Measurements from ENCODE around the gene RAB30. TPM values are rescaled to one million over a fixed set of nuclear protein-coding genes. Genes with fewer than 3 reads are reported as not detected.
A peak's percentile ranks its signal among the peaks of the same experiment; 100 is the strongest.

The RAB30 gene
- total and polyA plus RNA-seq, 7 experiments from 2014 or later = 7.4 to 50.2 (median 24.4) TPM

GRCh38 chr11:83033972-83034672 lies 37.6 kb downstream of the RAB30 start:
- Histone ChIP-seq H3K4me3 (ENCODE audit: low read length) (no peak overlapping the region), H3K4me1 (ENCODE audit: control insufficient read depth in 2 of 2, insufficient read depth in 2 of 2, low read length in 2 of 2) (peaks cover 0 to 17% of the 10 kb centered on the region in 2 donors), H3K36me3 (ENCODE audit: control insufficient read depth in 2 of 3, insufficient read depth in 3 of 3, low read length in 3 of 3) (peaks cover 0 to 3% (median 0%) of the 10 kb centered on the region in 3 experiments), H3K27me3 (ENCODE audit: control insufficient read depth in 2 of 2, insufficient read depth in 2 of 2, low read length in 2 of 2) (no peaks in the 10 kb centered on the region), H3K9me3 (ENCODE audit: control insufficient read depth in 2 of 3, low read length in 3 of 3) (no peaks in the 10 kb centered on the region), H3K27ac (ENCODE audit: low read depth, low read length) (no peak overlapping the region)
- no peak for ATAC-seq
- H3K27ac Mint-ChIP-seq = peak overlapping the region in 5 of 9 donors; percentile 2 to 53 (median 36)
- H3K4me1 Mint-ChIP-seq = peaks cover 18 to 55% (median 39%) of the 10 kb centered on the region in 7 donors
- ChIA-PET CTCF (interaction anchor here (0.6 to 1.4 kb wide), 5 partner anchors 15 to 216 kb away, joined by 3 to 4 read pairs (median 3); partner anchors contain the start of gene DDIAS), POLR2A (interaction anchor here (0.6 to 1.5 kb wide), 2 partner anchors 116 to 123 kb away, joined by 5 to 7 read pairs; partner anchors contain the start of gene PCF11)
- H3K4me3 Mint-ChIP-seq = peak overlapping the region in 1 of 10 donors; percentile 25
- no peak for DNase-seq
- peaks cover 5 to 36% (median 23%) of the 10 kb centered on the region in 5 donors for H3K36me3 Mint-ChIP-seq
- no peaks in the 10 kb centered on the region for H3K27me3 Mint-ChIP-seq
- intact Hi-C loops (cut with micrococcal nuclease) = no loop called here
- peaks cover 0 to 6% (median 0%) of the 10 kb centered on the region in 11 donors for H3K9me3 Mint-ChIP-seq

DNA sequence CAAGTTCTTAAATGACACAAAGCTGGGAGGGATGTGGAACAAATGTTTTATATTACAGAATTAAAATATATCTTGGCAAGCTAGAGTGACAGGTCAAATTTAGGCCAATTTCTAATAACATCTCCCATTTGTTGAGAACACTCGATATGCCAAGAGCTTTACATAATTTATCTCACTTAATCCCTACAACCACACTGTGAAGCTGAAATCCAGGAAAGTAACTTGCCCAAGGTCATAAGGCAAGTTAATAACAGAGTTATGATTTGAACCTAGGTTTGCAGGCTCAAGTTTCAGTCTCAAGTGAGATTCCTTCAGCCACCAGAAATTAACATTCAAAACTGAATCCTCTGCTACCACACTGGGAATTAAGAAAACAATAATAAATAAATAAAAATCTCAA lies 38.3 kb downstream of the RAB30 start:
- peaks cover 0 to 17% of the 10 kb centered on the region in 2 donors for H3K4me1 ChIP-seq (ENCODE audit: control insufficient read depth in 2 of 2, insufficient read depth in 2 of 2, low read length in 2 of 2)
- peaks cover 18 to 61% (median 47%) of the 10 kb centered on the region in 7 donors for H3K4me1 Mint-ChIP-seq

DNA sequence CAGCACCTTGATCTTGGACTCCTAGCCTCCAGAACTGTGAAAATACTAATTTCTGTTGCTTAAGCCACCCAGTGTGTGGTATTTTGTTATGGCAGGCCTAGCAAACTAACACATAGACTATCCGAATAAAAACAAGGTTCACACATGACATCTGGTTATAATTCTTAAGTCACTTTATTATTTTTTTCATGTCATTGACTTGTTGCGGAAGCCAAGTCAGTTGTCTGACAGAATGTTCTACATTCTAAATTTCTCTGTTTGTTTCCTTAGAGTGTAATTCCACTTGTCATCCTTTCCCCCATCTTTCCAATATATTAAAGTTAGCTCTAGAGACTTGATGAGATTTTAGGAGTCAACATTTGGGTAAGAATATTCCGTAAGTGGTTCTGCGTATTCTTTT lies 40.6 kb downstream of the RAB30 start:
- Histone ChIP-seq H3K36me3 (ENCODE audit: control insufficient read depth in 2 of 3, insufficient read depth in 3 of 3, low read length in 3 of 3) (peaks cover 0 to 3% (median 0%) of the 10 kb centered on the region in 3 experiments), H3K9me3 (ENCODE audit: control insufficient read depth in 2 of 3, low read length in 3 of 3) (no peaks in the 10 kb centered on the region), H3K4me3 (ENCODE audit: low read length) (no peak overlapping the region), H3K27ac (ENCODE audit: low read depth, low read length) (no peak overlapping the region), H3K27me3 (ENCODE audit: control insufficient read depth in 2 of 2, insufficient read depth in 2 of 2, low read length in 2 of 2) (no peaks in the 10 kb centered on the region), H3K4me1 (ENCODE audit: control insufficient read depth in 2 of 2, insufficient read depth in 2 of 2, low read length in 2 of 2) (peaks cover 0 to 15% of the 10 kb centered on the region in 2 donors)
- no peak overlapping the region for H3K4me3 Mint-ChIP-seq
- intact Hi-C loops (cut with micrococcal nuclease) = no loop called here
- no peak for ATAC-seq
- H3K27ac Mint-ChIP-seq = peak overlapping the region in 1 of 9 donors; percentile 36
- H3K27me3 Mint-ChIP-seq = no peaks in the 10 kb centered on the region
- peaks cover 18 to 60% (median 41%) of the 10 kb centered on the region in 7 donors for H3K4me1 Mint-ChIP-seq
- H3K36me3 Mint-ChIP-seq = peaks cover 0 to 33% (median 10%) of the 10 kb centered on the region in 5 donors
- ChIA-PET CTCF (no interaction called here), POLR2A (no interaction called here)
- DNase-seq = no peak
- H3K9me3 Mint-ChIP-seq = peaks cover 0 to 2% (median 0%) of the 10 kb centered on the region in 11 donors

More for the DNA sequence above, 38.3 kb downstream of the RAB30 start:
- peaks cover 0 to 3% (median 0%) of the 10 kb centered on the region in 3 experiments for H3K36me3 ChIP-seq (ENCODE audit: control insufficient read depth in 2 of 3, insufficient read depth in 3 of 3, low read length in 3 of 3)
- no peaks in the 10 kb centered on the region for H3K27me3 ChIP-seq (ENCODE audit: control insufficient read depth in 2 of 2, insufficient read depth in 2 of 2, low read length in 2 of 2)
- no peak overlapping the region for H3K4me3 Mint-ChIP-seq
- H3K9me3 ChIP-seq (ENCODE audit: control insufficient read depth in 2 of 3, low read length in 3 of 3) = no peaks in the 10 kb centered on the region
- DNase-seq = no peak
- no peak overlapping the region for H3K27ac ChIP-seq (ENCODE audit: low read depth, low read length)
- intact Hi-C loops (cut with micrococcal nuclease) = no loop called here
- no peaks in the 10 kb centered on the region for H3K27me3 Mint-ChIP-seq
- no peak overlapping the region for H3K4me3 ChIP-seq (ENCODE audit: low read length)
- no peak overlapping the region for H3K27ac Mint-ChIP-seq
- H3K9me3 Mint-ChIP-seq = peaks cover 0 to 8% (median 0%) of the 10 kb centered on the region in 11 donors
- no peak for ATAC-seq
- POLR2A ChIA-PET = interaction anchor here (1.5 kb wide), 1 partner anchor 124 kb away, joined by 7 read pairs; the partner anchor contains the start of gene PCF11
- CTCF ChIA-PET = interaction anchor here (0.7 kb wide), 1 partner anchor 15 kb away, joined by 3 read pairs; no protein-coding TSS in a partner anchor
- H3K36me3 Mint-ChIP-seq = peaks cover 5 to 36% (median 23%) of the 10 kb centered on the region in 5 donors

DNA sequence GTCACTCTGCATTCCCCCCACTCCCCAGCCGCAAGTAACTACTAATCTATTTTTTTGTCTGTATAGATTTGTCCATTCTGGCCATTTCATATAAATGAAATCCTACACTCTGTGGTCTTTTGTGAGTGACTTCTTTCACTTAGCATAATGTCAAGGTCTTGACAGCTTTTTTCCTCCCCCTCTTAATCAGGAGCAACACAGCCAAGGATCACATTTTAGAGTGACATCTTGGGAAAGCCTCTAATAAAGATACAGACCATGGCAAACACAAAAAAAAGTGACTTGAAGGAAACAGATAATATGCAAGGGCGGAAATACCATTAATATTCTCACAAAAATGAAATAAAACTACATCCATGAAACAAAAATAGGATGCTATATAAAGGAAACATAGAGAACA lies 43.9 kb downstream of the RAB30 start:
- Mint-ChIP-seq H3K4me1 (peaks cover 21 to 61% (median 39%) of the 10 kb centered on the region in 7 donors), H3K4me3 (no peak overlapping the region), H3K27ac (no peak overlapping the region), H3K27me3 (no peaks in the 10 kb centered on the region), H3K9me3 (peaks cover 0 to 2% (median 0%) of the 10 kb centered on the region in 11 donors), H3K36me3 (peaks cover 0 to 22% (median 10%) of the 10 kb centered on the region in 5 donors)
- intact Hi-C loops (cut with micrococcal nuclease) = no loop called here
- peaks cover 0 to 15% of the 10 kb centered on the region in 2 donors for H3K4me1 ChIP-seq (ENCODE audit: control insufficient read depth in 2 of 2, insufficient read depth in 2 of 2, low read length in 2 of 2)
- ATAC-seq = no peak
- CTCF ChIA-PET = no interaction called here
- H3K27ac ChIP-seq (ENCODE audit: low read depth, low read length) = no peak overlapping the region
- no peak for DNase-seq
- no peaks in the 10 kb centered on the region for H3K9me3 ChIP-seq (ENCODE audit: control insufficient read depth in 2 of 3, low read length in 3 of 3)
- no peak overlapping the region for H3K4me3 ChIP-seq (ENCODE audit: low read length)
- H3K27me3 ChIP-seq (ENCODE audit: control insufficient read depth in 2 of 2, insufficient read depth in 2 of 2, low read length in 2 of 2) = no peaks in the 10 kb centered on the region
- POLR2A ChIA-PET = interaction anchor here (0.9 to 1.0 kb wide), 2 partner anchors 8 to 67 kb away, joined by 3 to 4 read pairs; no protein-coding TSS in a partner anchor
- peaks cover 0 to 3% (median 0%) of the 10 kb centered on the region in 3 experiments for H3K36me3 ChIP-seq (ENCODE audit: control insufficient read depth in 2 of 3, insufficient read depth in 3 of 3, low read length in 3 of 3)

- Histone ChIP-seq H3K4me3 (ENCODE audit: low read length) (no peak overlapping the region), H3K4me1 (ENCODE audit: control insufficient read depth in 2 of 2, insufficient read depth in 2 of 2, low read length in 2 of 2) (peaks cover 0 to 15% of the 10 kb centered on the region in 2 donors), H3K27me3 (ENCODE audit: control insufficient read depth in 2 of 2, insufficient read depth in 2 of 2, low read length in 2 of 2) (no peaks in the 10 kb centered on the region), H3K27ac (ENCODE audit: low read depth, low read length) (no peak overlapping the region), H3K9me3 (ENCODE audit: control insufficient read depth in 2 of 3, low read length in 3 of 3) (no peaks in the 10 kb centered on the region), H3K36me3 (ENCODE audit: control insufficient read depth in 2 of 3, insufficient read depth in 3 of 3, low read length in 3 of 3) (peaks cover 0 to 3% (median 0%) of the 10 kb centered on the region in 3 experiments)
- Mint-ChIP-seq H3K4me1 (peaks cover 21 to 61% (median 39%) of the 10 kb centered on the region in 7 donors), H3K27me3 (no peaks in the 10 kb centered on the region), H3K9me3 (peaks cover 0 to 2% (median 0%) of the 10 kb centered on the region in 11 donors), H3K27ac (no peak overlapping the region), H3K36me3 (peaks cover 0 to 20% (median 10%) of the 10 kb centered on the region in 5 donors), H3K4me3 (no peak overlapping the region)
- ATAC-seq (no peak), DNase-seq (no peak)
- ChIA-PET POLR2A (interaction anchor here (0.9 kb wide), 1 partner anchor 67 kb away, joined by 3 read pairs; no protein-coding TSS in a partner anchor), CTCF (no interaction called here)
- intact Hi-C loops (cut with micrococcal nuclease) = no loop called here
Observed at GRCh38 chr11:83027289-83027688, 44.4 kb downstream of the RAB30 start.

GRCh38 chr11:83026229-83026628 lies 45.5 kb downstream of the RAB30 start:
- Histone ChIP-seq H3K9me3 (ENCODE audit: control insufficient read depth in 2 of 3, low read length in 3 of 3) (no peaks in the 10 kb centered on the region), H3K36me3 (ENCODE audit: control insufficient read depth in 2 of 3, insufficient read depth in 3 of 3, low read length in 3 of 3) (peaks cover 0 to 3% (median 0%) of the 10 kb centered on the region in 3 experiments), H3K27ac (ENCODE audit: low read depth, low read length) (no peak overlapping the region), H3K4me3 (ENCODE audit: low read length) (no peak overlapping the region), H3K4me1 (ENCODE audit: control insufficient read depth in 2 of 2, insufficient read depth in 2 of 2, low read length in 2 of 2) (peaks cover 0 to 15% of the 10 kb centered on the region in 2 donors), H3K27me3 (ENCODE audit: control insufficient read depth in 2 of 2, insufficient read depth in 2 of 2, low read length in 2 of 2) (no peaks in the 10 kb centered on the region)
- DNase-seq (no peak), ATAC-seq (no peak)
- Mint-ChIP-seq H3K36me3 (peaks cover 0 to 14% (median 5%) of the 10 kb centered on the region in 5 donors), H3K9me3 (peaks cover 0 to 2% (median 0%) of the 10 kb centered on the region in 11 donors), H3K4me1 (peaks cover 24 to 60% (median 39%) of the 10 kb centered on the region in 7 donors), H3K27me3 (no peaks in the 10 kb centered on the region), H3K4me3 (no peak overlapping the region), H3K27ac (peak overlapping the region in 1 of 9 donors; percentile 39)
- intact Hi-C loops (cut with micrococcal nuclease) = no loop called here
- POLR2A ChIA-PET = no interaction called here
- CTCF ChIA-PET = no interaction called here

Data from naive thymus-derived CD4-positive, alpha-beta T cell (primary cell).